ENCODE data around the gene SPTLC3. TPM values are rescaled to one million over a fixed set of nuclear protein-coding genes. Genes with fewer than 3 reads are reported as not detected.

The SPTLC3 gene
- 8.5 and 10.7 TPM in 2 replicates for total RNA-seq (2021)
- Bru-seq, nascent RNA, result percentile 54 among the genes with signal in this experiment
- percentile 43 among the genes with signal in this experiment for BruChase-seq, experiment 1, labeled RNA remaining after a 2-hour chase
- percentile 46 among the genes with signal in this experiment for BruChase-seq, experiment 2, labeled RNA remaining after a 6-hour chase
- long read RNA-seq, full-length matches to known transcripts, result 1 of 9 reads
- long read RNA-seq, partial matches to known transcripts, result 0 of 9 reads
- long read RNA-seq, other reads (novel, unspliced or antisense), result 8 of 9 reads

DNA sequence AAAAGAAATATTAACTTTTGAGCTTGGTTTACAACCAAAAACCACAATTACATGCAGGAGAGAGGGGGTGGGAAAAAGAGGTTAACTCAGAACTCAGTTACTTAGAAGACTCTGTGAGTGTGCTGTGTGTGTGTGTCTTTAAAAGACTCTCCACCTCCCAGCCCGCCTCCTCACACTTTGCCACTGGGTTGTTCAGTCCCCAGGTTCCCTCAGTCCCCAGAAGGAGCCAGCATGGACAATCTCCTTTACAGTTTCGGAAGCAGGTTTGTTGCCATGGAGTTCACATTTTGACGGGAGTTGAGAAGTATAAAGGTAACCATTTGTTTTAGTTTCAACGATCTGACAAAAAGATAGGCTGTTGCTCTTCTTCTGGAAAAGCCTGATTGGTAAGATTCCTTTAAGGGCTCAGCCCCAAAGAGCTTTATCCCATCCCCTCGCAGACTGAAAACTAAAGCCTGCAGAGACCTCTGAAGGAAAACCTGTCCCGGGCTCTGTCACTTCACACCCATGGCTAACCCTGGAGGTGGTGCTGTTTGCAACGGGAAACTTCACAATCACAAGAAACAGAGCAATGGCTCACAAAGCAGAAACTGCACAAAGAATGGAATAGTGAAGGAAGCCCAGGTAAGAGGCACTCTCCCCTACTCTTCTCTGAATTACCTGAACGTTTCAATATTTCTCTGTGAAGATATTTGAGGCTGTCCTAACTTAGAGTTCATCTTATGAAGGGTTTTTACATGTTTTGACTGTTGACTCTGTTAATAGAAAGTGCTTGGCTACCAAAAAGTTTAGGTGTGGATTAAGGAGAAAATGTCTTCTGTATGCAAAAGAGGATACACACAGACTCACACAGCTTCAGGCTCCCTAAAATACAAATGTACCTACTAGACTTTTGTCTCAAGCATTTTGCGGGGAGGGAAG is at the start of gene SPTLC3:
Gene SPTLC3 (plus strand): TSS at position 212 of the 921 bp plus-strand sequence. CDS start 296 bp downstream, at position 508.
- no peaks in the 10 kb centered on the region for H3K79me2 ChIP-seq (ENCODE audit: low read depth)
- H3F3A ChIP-seq (ENCODE audit: insufficient read depth, low read depth), result peaks cover 11% of the 10 kb centered on the region; the same call in 1 of the 2 replicates
- H4K20me1 ChIP-seq (ENCODE audit: insufficient read depth), result no peaks in the 10 kb centered on the region
- peak within 1 kb of the TSS; percentile 73 for H3K4me2 ChIP-seq
- no peaks in the 10 kb centered on the region for H3K9me2 ChIP-seq (ENCODE audit: insufficient read depth)
- ChIA-PET POLR2A (ENCODE audit: unreplicated experiment) (interaction anchor here (0.6 to 0.7 kb wide), 6 partner anchors 14 to 743 kb away, joined by 3 to 11 read pairs (median 6); no protein-coding TSS in a partner anchor), CTCF (interaction anchor here (0.7 kb wide), 2 partner anchors 90 to 451 kb away, joined by 5 to 6 read pairs; no protein-coding TSS in a partner anchor)
- peak; percentile 67 to 88 for DNase-seq
- intact Hi-C loops (cut with micrococcal nuclease; ENCODE audit: unreplicated experiment), result loop anchor here (1.0 to 2.0 kb wide), 7 partner anchors 21 to 96 kb away; no protein-coding TSS in a partner anchor
- no peaks in the 10 kb centered on the region for H3K27me3 ChIP-seq (ENCODE audit: insufficient read depth, low read depth)
- H3K4me1 ChIP-seq (replicated peaks; ENCODE audit: insufficient read depth), result peaks cover 28% of the 10 kb centered on the region
- no peak for TF ChIP-seq EZH2 (IDR thresholded peaks at IDR 0.05; ENCODE audit: low read depth)
- TF ChIP-seq, protein P1, sequence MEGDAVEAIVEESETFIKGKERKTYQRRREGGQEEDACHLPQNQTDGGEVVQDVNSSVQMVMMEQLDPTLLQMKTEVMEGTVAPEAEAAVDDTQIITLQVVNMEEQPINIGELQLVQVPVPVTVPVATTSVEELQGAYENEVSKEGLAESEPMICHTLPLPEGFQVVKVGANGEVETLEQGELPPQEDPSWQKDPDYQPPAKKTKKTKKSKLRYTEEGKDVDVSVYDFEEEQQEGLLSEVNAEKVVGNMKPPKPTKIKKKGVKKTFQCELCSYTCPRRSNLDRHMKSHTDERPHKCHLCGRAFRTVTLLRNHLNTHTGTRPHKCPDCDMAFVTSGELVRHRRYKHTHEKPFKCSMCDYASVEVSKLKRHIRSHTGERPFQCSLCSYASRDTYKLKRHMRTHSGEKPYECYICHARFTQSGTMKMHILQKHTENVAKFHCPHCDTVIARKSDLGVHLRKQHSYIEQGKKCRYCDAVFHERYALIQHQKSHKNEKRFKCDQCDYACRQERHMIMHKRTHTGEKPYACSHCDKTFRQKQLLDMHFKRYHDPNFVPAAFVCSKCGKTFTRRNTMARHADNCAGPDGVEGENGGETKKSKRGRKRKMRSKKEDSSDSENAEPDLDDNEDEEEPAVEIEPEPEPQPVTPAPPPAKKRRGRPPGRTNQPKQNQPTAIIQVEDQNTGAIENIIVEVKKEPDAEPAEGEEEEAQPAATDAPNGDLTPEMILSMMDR (conservative IDR thresholded peaks at IDR 0.05), result no peak
- H3K4me3 ChIP-seq, result peak within 1 kb of the TSS; percentile 50
- H3K27ac ChIP-seq, result peak within 1 kb of the TSS; percentile 63
- BruUV-seq (replicated peaks), result TSS peak; percentile 48
- H3K36me3 ChIP-seq (ENCODE audit: low read depth), result no peaks in the 10 kb centered on the region
- peak within 1 kb of the TSS; percentile 56 for H2AFZ ChIP-seq
- H3K9me3 ChIP-seq (ENCODE audit: insufficient read depth, low read depth), result no peaks in the 10 kb centered on the region

DNA sequence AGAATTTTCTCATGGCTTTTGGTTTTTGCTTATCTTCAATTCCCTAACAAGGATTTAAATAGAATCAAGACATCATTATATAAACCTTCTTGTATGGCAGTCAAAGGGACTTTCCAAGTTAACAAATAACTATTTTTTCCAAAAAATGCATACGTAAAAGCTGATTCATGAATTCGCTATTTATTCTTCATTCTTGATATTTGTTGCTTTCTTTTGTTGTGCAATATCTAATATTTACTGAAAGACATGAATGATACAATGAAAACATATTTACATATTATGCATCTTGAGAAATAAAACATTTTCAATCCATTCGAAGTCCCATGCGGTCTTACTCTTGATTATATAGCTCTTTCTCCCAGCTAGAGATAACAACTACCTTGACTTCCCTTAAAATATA is 47.0 kb upstream of the SPTLC3 start:
- H3K36me3 ChIP-seq (ENCODE audit: low read depth), result no peaks in the 10 kb centered on the region
- no peaks in the 10 kb centered on the region for H3K4me1 ChIP-seq (replicated peaks; ENCODE audit: insufficient read depth)
- BruUV-seq (replicated peaks), result no TSS peak
- DNase-seq, result no peak
- no peak overlapping the region for H3K4me3 ChIP-seq
- ChIA-PET CTCF (no interaction called here), POLR2A (ENCODE audit: unreplicated experiment) (no interaction called here)
- no peaks in the 10 kb centered on the region for H3K27me3 ChIP-seq (ENCODE audit: insufficient read depth, low read depth)
- H3K27ac ChIP-seq, result no peak overlapping the region
- H3F3A ChIP-seq (ENCODE audit: insufficient read depth, low read depth), result no peaks in the 10 kb centered on the region
- no peak overlapping the region for H3K4me2 ChIP-seq
- no peaks in the 10 kb centered on the region for H3K9me2 ChIP-seq (ENCODE audit: insufficient read depth)
- TF ChIP-seq, protein P1 (conservative IDR thresholded peaks at IDR 0.05), result no peak
- no peak for TF ChIP-seq EZH2 (IDR thresholded peaks at IDR 0.05; ENCODE audit: low read depth)
- no peaks in the 10 kb centered on the region for H3K9me3 ChIP-seq (ENCODE audit: insufficient read depth, low read depth)
- H3K79me2 ChIP-seq (ENCODE audit: low read depth), result no peaks in the 10 kb centered on the region
- H2AFZ ChIP-seq, result no peak overlapping the region
- H4K20me1 ChIP-seq (ENCODE audit: insufficient read depth), result no peaks in the 10 kb centered on the region
- intact Hi-C loops (cut with micrococcal nuclease; ENCODE audit: unreplicated experiment), result no loop called here

DNA sequence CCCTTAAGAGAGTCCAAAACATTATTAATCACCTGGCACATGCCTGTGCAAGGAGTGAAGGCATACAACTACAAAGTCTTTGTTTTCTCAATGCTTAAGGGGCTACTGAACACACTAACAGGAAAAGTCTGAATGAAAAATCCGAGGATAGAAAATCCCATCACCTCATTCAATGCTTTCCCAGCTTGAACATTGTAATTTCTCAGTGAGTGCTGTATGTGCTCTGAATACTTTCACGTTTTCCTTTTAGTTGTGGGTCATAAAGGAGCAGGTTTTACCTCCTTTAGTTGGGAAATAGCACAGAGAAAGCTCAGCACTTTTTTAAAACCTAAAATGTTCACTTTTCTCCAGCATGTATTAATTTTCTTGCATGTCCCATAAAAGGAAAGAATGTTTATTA is 45.9 kb upstream of the SPTLC3 start:
- no peak for DNase-seq
- H3F3A ChIP-seq (ENCODE audit: insufficient read depth, low read depth), result no peaks in the 10 kb centered on the region
- no TSS peak for BruUV-seq (replicated peaks)
- ChIA-PET CTCF (no interaction called here), POLR2A (ENCODE audit: unreplicated experiment) (no interaction called here)
- no peaks in the 10 kb centered on the region for H3K79me2 ChIP-seq (ENCODE audit: low read depth)
- no peaks in the 10 kb centered on the region for H3K27me3 ChIP-seq (ENCODE audit: insufficient read depth, low read depth)
- H4K20me1 ChIP-seq (ENCODE audit: insufficient read depth), result no peaks in the 10 kb centered on the region
- H3K27ac ChIP-seq, result no peak overlapping the region
- no peaks in the 10 kb centered on the region for H3K9me2 ChIP-seq (ENCODE audit: insufficient read depth)
- H2AFZ ChIP-seq, result no peak overlapping the region
- intact Hi-C loops (cut with micrococcal nuclease; ENCODE audit: unreplicated experiment), result no loop called here
- H3K4me3 ChIP-seq, result no peak overlapping the region
- H3K4me1 ChIP-seq (replicated peaks; ENCODE audit: insufficient read depth), result no peaks in the 10 kb centered on the region
- no peaks in the 10 kb centered on the region for H3K36me3 ChIP-seq (ENCODE audit: low read depth)
- TF ChIP-seq EZH2 (IDR thresholded peaks at IDR 0.05; ENCODE audit: low read depth), result no peak
- TF ChIP-seq, protein P1 (conservative IDR thresholded peaks at IDR 0.05), result no peak
- H3K9me3 ChIP-seq (ENCODE audit: insufficient read depth, low read depth), result no peaks in the 10 kb centered on the region
- no peak overlapping the region for H3K4me2 ChIP-seq
